ENCODE results near the gene AGTRAP.

DNA sequence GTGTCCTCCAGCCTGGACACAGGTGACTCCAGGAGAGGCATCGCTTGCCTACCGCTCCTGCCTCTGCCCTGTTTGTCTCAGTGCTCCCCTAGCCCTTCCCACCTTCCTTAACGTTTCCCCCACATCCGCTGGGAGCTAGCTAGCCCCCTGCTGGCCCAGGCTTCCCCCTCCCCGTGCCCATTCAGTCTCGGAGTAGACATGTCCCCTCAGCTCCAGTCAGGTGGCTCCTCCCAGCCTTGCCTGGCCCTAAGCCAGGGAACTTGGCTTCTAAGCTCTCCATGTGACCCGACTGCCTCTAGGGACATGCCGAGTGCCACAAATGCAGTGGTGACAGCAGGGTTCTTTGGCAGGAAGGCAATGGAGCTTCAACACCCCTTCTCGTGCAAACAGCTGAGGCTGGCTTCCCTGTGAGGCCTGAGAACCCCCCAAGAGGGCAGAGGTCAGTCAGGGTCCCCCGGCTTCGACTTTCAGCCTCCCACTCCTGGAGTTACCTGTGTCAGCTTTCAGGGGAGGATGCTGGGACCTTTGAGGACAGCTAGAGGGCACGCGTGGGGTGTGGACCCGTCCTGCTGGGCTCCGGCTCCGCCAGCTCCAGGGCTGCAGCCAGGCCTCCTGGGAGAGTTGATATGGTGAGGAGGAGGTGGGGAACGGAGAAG lies 28.2 kb upstream of the AGTRAP start:
- TF ChIP-seq POLR2A (IDR thresholded peaks at IDR 0.05; ENCODE audit: low read depth, low read length), result no peak
- TF ChIP-seq POLR2AphosphoS5 (IDR thresholded peaks at IDR 0.05; ENCODE audit: low read depth, low read length), result no peak
